GM19238 (cell line): Measurements from ENCODE around the gene CCL17.
A peak's percentile ranks its signal among the peaks of the same experiment; 100 is the strongest.

Source experiments
- DNase-seq: peaks from one replicate; pipeline ENCODE4 v3.0.0; 2011; ENCODE audit warnings: low spot score; ENCODE audit not compliant: insufficient read length

The CCL17 gene

DNA sequence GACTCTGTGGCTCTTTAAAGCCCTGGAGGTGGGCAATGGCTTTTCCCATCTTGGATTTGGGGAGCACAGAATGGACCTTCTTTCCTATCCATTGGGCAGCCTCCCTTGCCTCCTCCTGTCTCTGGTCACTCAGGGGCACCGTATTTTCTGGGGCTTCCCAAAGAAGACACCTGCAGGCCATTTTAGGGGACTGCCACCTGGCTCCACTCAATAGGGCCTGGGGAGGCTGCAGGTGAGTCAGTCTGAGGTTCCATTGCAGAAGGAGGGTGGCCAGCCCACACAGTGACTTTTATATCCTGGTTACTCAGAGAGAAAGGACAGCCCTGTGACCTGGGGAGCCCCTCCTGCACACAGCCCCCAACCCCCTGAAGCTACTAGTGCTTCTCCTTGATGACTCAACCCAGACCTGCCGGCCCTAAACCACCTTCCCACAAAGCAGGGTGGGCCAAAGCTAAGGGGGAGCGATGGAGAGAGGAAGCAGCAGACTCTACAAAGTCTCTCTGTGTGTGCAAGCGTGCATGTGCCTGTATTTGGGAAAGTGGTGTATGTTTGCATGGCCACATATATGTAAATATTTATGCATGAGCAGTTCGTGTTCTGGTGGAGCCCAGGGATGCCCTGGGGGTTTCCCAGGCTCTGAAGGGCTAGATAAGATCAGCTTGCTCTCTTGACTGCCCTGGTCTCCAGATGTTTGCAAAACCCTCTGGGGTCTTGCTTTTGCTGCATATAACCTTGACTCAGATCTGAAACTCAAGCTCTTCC, 27.3 kb upstream of the CCL17 start:
- peak; percentile 75 for DNase-seq

DNA sequence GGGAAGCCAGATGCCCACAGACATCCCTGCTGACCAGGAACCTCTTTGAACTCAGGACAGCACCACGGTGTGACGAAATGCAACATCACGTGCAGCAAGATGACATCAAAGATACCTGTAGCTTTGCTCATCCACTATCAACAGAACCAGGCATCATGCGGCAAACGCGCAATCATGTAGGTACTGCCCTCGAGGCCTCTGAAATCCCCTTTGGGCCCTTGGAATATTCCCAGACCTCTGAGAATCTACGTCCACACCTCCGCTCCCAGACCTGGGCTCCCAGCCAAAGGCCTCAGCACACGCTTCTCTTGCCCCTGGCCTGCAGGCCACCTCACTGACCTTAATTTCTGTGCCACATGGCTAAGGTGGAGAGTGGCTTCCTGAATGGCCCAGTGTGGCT, 25.0 kb upstream of the CCL17 start:
- DNase-seq, result no peak

DNA sequence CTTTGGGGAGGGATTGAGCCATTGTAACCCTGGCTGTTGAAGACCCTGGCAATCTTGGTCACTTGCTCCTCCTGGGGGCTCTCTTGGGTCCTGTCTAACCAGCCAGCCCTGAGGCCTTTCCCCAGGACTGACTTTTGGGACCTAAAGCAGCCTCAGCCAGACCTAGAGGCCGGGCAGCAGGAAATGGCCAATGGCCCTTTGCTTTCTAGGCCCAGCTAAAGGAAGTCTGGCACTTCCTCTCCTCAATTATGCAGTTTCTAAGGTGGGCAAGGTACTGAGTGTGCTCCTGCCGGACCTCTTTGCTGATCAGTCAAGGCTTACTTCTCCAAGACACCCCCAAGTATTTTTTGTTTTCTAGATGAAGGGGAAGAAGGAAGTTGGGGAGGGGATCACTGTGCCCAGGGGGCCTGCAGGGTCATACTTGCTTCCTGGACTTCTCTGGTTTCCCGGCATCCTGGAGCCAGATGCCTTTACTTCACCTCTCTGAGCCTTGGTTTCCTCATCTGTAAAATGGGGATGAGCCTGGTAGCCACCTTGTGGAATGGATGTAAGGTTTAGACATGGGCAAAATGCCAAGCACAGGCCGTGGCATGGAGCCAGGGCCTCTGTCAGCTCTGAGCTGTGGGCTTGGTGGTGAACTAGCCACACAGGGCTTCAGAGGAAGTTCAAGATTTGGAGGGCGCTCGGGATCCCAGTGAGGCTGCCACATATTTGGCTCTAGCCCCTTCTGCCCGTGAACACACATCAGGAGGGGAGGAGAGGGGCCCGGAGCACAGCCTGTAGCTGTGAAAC, 23.7 kb upstream of the CCL17 start:
- DNase-seq, result no peak

DNA sequence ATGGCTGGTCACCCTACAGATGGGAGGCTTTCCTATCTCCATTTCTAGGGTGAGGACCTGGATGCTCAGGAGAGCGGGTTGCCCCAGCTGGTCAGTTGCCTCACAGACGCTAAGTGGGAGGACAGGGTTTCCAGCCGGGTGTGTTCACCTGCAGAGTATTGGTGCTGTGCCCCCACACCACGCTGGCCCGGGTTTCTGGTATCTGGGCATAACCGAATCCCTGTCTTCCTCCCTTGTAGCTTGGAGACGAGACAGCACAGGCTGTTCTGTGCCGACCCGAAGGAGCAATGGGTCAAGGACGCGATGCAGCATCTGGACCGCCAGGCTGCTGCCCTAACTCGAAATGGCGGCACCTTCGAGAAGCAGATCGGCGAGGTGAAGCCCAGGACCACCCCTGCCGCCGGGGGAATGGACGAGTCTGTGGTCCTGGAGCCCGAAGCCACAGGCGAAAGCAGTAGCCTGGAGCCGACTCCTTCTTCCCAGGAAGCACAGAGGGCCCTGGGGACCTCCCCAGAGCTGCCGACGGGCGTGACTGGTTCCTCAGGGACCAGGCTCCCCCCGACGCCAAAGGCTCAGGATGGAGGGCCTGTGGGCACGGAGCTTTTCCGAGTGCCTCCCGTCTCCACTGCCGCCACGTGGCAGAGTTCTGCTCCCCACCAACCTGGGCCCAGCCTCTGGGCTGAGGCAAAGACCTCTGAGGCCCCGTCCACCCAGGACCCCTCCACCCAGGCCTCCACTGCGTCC, 22.6 kb upstream of the CCL17 start:
- no peak for DNase-seq

DNA sequence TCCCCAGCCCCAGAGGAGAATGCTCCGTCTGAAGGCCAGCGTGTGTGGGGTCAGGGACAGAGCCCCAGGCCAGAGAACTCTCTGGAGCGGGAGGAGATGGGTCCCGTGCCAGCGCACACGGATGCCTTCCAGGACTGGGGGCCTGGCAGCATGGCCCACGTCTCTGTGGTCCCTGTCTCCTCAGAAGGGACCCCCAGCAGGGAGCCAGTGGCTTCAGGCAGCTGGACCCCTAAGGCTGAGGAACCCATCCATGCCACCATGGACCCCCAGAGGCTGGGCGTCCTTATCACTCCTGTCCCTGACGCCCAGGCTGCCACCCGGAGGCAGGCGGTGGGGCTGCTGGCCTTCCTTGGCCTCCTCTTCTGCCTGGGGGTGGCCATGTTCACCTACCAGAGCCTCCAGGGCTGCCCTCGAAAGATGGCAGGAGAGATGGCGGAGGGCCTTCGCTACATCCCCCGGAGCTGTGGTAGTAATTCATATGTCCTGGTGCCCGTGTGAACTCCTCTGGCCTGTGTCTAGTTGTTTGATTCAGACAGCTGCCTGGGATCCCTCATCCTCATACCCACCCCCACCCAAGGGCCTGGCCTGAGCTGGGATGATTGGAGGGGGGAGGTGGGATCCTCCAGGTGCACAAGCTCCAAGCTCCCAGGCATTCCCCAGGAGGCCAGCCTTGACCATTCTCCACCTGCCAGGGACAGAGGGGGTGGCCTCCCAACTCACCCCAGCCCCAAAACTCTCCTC, 21.9 kb upstream of the CCL17 start:
- DNase-seq, result no peak

DNA sequence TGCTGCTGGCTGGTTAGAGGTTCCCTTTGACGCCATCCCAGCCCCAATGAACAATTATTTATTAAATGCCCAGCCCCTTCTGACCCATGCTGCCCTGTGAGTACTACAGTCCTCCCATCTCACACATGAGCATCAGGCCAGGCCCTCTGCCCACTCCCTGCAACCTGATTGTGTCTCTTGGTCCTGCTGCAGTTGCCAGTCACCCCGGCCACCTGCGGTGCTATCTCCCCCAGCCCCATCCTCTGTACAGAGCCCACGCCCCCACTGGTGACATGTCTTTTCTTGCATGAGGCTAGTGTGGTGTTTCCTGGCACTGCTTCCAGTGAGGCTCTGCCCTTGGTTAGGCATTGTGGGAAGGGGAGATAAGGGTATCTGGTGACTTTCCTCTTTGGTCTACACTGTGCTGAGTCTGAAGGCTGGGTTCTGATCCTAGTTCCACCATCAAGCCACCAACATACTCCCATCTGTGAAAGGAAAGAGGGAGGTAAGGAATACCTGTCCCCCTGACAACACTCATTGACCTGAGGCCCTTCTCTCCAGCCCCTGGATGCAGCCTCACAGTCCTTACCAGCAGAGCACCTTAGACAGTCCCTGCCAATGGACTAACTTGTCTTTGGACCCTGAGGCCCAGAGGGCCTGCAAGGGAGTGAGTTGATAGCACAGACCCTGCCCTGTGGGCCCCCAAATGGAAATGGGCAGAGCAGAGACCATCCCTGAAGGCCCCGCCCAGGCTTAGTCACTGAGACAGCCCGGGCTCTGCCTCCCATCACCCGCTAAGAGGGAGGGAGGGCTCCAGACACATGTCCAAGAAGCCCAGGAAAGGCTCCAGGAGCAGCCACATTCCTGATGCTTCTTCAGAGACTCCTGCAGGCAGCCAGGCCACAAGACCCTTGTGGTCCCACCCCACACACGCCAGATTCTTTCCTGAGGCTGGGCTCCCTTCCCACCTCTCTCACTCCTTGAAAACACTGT, 21.0 kb upstream of the CCL17 start:
- no peak for DNase-seq

DNA sequence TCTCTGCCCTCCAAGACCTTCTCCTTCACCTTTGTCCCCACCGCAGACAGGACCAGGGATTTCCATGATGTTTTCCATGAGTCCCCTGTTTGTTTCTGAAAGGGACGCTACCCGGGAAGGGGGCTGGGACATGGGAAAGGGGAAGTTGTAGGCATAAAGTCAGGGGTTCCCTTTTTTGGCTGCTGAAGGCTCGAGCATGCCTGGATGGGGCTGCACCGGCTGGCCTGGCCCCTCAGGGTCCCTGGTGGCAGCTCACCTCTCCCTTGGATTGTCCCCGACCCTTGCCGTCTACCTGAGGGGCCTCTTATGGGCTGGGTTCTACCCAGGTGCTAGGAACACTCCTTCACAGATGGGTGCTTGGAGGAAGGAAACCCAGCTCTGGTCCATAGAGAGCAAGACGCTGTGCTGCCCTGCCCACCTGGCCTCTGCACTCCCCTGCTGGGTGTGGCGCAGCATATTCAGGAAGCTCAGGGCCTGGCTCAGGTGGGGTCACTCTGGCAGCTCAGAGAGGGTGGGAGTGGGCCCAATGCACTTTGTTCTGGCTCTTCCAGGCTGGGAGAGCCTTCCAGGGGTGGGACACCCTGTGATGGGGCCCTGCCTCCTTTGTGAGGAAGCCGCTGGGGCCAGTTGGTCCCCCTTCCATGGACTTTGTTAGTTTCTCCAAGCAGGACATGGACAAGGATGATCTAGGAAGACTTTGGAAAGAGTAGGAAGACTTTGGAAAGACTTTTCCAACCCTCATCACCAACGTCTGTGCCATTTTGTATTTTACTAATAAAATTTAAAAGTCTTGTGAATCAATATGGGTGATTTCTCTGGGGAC, 20.1 kb upstream of the CCL17 start:
- no peak for DNase-seq

DNA sequence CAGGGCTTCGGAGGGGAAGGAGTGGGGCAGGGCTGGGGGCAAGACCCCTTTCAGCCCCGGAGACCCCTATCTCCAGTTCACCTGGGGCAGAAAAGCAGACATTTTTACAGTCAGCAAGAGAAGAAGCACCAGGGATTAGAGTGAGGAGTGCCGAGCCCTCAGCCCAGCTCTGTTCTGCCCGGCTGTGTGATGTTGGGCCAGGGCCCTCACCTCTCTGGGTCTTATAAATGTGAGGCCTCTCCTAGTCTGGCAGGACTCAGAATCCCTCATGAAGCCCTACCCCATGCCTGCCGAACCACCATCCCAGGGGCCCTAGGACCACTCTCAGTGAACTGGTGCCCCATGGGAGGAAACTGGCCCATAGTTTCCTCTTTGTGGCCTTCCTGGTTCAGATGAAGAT, 19.5 kb upstream of the CCL17 start:
- DNase-seq, result no peak

DNA sequence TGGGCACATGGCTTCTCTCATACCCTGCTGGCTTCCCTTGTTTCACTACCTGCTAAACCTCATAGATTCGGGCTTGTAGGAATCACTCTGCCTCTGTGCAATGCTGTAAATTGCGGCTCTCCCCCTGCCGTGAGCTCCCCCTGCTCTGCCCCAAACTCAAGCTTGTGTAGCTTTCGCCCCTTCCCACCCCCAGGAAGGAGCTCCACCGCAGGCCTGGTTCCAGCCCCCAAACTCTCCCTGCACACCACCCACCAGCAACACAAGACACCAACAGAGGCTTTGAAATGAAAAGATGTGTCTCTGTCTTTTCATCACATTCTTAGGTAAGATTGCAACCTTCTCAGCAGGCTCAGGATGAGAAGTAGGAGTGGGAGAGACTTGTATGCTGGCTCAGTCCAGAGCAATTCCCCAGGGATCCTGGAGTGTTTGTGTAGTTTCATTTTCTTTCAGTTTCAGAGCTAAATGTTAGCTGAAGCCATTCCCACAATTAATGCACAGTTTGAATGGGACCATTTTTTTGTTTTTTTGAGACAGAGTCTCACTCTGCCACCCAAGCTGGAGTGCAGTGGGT, 18.1 kb upstream of the CCL17 start:
- no peak for DNase-seq

DNA sequence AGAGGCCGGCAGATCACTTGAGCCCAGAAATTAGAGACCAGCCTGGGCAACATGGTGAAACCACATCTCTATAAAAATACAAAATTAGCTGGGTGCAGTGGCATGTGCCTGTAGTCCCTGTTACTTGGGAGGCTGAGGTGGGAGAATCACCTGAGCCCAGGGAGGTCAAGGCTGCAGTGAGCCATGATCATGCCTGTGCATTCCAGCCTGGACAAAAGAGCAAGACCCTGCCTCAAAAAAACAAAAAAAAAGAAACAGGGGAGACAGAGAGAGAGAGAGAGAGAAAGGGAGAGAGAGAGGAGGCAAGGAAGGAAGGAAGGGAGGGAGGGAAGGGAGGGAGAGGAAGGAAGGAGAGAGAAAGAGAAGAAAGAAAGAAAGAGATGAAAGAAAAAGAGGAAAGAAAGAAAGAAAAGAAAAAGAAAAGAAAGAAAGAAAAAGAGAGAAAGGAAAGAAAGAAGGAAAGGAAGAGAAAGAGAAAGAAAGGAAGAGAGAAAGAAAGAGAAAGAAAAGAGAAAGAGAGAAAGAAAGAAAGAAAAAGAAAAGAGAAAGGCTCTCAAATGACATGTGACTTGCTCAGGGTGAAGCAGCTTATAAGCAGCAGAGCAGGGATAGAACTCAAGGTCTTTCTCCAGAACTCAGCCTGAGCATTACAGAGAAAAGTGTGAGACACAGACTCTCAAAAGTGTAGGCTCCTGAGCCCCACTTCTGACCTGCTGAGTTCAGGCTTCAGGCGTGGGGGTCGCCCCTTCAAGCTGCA, 16.8 kb upstream of the CCL17 start:
- DNase-seq, result no peak

DNA sequence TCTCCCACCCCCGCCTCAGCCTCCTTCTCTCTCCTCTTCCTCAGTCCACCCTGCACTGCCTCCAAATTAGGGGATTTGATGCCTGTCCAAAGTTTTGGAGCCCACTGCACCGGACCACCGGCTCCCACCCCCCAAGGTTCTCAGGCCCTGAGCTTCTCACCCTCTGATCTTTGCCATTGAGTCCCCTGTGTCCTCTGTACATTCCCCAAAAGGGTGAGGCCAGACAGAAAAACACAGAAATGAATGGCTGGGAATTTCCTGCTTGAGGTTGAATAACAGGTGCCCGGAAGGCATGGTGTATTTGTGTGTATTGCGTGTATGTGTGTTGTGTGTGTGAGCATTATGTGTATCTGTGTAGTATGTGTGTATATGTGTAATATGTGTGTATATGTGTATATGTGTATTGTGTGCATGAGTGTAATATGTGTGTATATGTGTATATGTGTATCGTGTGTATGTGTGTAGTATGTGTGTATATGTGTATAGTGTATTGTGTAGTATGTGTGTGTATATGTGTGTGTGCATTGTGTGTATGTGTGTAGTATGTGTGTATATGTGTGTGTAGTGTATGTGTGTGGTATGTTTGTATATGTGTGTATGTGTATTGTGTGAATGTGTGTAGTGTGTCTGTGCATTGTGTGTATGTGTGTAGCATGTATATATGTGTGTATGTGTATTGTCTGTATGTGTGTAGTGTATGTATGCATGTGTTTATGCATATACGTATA, 16.0 kb upstream of the CCL17 start:
- DNase-seq, result no peak

DNA sequence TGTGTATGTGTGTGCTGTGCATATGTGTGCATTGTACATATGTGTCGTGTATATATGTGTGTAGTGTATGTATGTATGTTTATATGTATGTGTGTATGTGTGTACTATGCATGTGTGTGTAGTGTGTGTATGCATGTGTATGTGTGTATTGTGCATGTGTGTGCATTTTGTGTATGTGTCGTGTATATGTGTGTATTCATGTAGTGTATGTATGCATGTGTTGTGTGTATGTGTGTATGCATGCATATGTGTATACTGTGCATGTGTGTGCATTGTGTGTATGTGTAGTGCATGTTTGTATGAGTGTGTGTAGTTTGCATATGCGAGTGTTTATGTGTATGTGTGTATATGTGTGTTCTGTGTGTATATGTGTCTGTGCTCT, 15.5 kb upstream of the CCL17 start:
- DNase-seq, result no peak

DNA sequence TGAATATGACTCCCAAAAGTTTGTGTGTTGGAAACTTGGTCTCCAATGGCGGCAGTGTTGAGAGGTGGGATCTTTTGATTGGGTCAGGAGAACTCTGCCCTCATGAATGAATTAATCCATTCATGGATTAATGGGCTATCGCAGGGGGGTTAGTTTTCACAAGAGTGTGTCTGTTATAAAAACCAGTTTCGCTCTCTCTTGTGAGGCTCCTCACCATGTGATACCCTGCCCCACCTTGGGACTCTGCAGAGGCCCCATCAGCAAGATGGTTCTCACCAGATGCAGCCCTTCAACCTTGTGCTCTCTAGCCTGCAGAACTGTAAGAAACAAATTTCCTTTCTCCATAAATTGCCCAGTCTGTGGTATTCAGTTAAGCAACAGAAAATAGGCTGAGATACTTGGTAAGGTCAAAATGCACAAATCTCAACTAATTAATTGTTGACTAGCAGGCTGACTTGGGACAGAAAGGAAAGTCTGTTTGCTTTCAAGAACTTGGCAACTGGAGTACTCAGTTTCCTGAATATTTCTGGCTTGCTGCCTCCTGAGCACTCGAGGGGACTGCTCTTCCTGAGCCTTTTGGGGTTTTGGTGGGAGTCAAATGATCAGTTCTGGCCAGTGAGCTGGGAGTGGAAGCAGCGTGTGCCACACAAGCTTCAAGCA, 13.8 kb upstream of the CCL17 start:
- no peak for DNase-seq

DNA sequence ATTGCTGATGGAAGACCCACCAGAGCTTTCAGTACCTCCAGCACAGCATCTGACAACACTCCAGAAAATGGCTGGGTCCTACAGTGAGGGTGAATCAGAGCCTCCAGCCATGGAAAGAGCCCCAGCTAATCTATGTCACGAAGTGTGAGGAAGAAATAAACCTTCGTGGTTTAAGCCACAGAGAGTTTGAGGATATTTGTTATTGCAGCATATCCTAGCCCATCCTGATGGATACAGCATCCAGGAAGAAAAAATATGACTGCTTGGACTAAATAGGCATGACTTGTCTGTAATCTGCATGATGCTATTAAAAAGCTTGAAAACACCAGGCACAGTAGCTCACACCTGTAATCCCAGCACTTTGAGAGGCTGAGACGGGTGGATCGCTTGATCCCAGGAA, 13.3 kb upstream of the CCL17 start:
- no peak for DNase-seq

DNA sequence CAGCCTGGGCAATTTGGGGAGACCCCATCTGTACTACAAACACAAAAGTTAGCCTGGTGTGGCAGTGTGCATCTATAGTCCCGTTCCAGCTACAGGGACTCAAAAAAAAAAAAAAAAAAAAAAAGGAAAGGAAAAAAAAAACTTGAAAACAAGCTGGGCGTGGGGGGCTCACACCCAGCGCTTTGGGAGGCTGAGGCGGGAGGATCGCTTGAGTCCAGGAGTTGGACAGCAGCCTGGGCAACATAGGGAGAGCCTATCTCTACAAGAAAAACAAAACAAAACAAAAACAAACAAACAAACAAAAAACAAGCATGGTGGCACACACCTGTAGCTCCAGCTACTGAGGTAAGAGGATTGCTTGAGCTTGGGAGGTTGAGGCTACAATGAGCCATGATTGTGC, 12.9 kb upstream of the CCL17 start:
- DNase-seq, result no peak

DNA sequence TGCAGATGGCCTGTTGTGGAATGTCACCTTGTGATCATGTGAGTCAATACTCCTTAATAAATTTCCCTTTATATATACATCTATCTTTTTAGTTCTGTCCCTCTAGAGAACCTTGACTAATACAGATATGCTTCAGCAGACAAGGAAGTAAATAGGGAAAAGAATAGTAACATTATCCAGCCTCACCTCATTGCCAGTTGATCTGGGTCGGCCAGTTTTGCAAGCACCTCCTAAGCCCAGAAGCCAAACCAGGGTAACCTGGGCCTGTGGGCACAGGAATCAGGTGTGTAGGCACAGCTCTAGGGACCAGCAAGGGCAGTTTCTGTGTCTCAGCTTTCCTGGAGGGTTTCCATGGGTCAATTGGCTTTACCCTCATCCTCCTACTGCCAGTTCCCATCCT, 11.9 kb upstream of the CCL17 start:
- no peak for DNase-seq

DNA sequence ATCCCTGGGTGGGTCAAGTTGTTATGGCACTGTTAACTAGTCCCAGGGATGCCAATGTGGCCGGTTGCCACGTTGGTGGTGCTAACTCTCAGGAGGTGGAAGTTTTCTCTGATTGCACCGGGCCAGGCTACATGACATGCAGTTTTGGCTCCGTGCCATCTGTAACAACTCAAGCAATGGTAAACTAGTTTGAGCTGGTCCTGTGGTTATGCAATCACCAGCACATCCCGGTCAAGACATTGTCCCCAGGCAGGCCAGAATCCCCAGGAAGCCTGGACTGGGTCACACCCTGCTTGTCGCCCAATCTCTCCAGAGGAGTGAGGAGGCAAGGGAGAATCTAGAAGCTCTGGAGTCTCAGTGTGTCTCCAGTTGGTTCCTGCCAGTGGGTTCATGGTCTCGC, 10.1 kb upstream of the CCL17 start:
- DNase-seq, result no peak
